GM12875 (cell line): Measurements from ENCODE around the gene GLB1L2.

Source experiments
- H3K4me3 ChIP-seq: one replicate; pipeline ENCODE4 v1.5.1; 2011; ENCODE audit warnings: low read depth, low read length, control low read depth
- TF ChIP-seq, protein P1 (sequence below): IDR thresholded peaks from 2 replicates; pipeline ENCODE4 v1.5.1; 2011; ENCODE audit warnings: low read depth, mild to moderate bottlenecking, control low read depth, inconsistent platforms, low read length, moderate library complexity, borderline replicate concordance; ENCODE audit not compliant: insufficient read depth

GLB1L2 gene

DNA sequence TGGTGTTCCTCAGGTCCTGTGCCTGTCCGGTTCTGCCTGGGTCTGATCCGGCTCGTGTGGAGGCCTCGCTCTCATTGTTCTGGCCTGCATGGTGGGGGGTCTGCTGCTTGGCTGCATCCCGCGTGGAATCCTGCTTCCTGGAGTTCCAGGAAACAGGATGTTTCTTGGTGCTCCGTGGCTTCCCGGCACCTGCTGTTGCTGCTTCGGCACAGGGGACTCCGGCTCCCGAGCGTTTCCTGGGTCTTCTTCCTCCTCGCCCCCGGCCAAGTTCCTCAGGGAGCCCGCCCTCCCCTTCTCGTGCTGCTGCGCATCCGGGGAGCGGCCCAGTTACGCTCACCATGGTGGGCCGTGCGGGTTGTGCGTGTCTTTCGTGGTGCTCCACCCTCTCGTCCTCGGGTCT lies 29.9 kb downstream of the GLB1L2 start:
- no peak overlapping the region for H3K4me3 ChIP-seq
- TF ChIP-seq, protein P1, sequence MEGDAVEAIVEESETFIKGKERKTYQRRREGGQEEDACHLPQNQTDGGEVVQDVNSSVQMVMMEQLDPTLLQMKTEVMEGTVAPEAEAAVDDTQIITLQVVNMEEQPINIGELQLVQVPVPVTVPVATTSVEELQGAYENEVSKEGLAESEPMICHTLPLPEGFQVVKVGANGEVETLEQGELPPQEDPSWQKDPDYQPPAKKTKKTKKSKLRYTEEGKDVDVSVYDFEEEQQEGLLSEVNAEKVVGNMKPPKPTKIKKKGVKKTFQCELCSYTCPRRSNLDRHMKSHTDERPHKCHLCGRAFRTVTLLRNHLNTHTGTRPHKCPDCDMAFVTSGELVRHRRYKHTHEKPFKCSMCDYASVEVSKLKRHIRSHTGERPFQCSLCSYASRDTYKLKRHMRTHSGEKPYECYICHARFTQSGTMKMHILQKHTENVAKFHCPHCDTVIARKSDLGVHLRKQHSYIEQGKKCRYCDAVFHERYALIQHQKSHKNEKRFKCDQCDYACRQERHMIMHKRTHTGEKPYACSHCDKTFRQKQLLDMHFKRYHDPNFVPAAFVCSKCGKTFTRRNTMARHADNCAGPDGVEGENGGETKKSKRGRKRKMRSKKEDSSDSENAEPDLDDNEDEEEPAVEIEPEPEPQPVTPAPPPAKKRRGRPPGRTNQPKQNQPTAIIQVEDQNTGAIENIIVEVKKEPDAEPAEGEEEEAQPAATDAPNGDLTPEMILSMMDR, result no peak

GRCh38 chr11:134362192-134362901 lies 30.6 kb downstream of the GLB1L2 start:
- no peak overlapping the region for H3K4me3 ChIP-seq
- TF ChIP-seq, protein P1, result no peak

- TF ChIP-seq, protein P1, result no peak
- no peak overlapping the region for H3K4me3 ChIP-seq
Measured at GRCh38 chr11:134363161-134363560, 31.4 kb downstream of the GLB1L2 start.

- no peak overlapping the region for H3K4me3 ChIP-seq
- TF ChIP-seq, protein P1, result no peak
Measured at GRCh38 chr11:134363592-134363991, 31.8 kb downstream of the GLB1L2 start.

GRCh38 chr11:134364261-134364660 lies 32.5 kb downstream of the GLB1L2 start:
- no peak overlapping the region for H3K4me3 ChIP-seq
- TF ChIP-seq, protein P1, result no peak

DNA sequence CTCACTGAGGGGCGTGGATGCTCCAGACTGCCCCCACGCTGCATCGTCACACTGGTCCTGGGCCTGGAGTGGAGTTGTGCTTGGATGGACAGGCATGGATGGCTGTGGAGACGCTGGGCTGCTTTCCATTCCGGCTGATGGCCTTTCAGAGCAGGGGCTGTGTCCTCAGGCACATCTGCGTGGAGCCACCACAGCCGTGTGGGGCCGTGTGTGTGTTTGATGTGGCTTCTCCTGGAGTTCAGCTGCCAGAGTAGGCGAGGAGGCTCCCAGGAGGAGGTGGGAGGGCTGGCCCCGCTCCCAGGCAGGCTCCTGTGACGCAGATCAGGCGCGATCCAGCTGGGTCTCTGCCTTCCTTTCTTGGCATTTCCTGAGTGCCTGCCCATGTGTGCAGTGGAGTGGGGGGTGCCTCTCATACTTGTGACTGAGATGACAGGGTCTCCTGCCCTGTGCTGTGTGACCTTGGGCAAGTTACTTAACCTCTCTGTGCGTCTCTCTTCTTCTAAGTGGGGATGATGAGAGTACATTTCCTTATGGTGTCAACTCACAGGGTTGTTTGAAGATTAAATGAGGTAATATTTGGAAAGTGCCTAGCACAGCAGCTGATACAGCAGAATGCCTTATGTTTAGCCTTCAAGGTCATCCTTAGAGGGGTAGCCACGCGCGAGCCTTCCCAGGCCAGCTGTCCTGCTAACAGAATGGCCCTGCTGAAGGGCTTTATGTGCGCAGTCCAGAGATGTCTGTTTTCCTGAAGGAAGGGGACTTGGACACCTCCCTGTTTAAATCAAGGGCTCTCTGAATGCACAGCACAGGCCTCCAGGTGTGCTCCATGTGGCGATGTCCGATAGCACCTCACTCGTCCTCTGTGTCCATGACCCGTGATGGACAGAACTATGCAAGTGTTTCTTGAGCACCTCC lies 33.5 kb downstream of the GLB1L2 start:
- no peak overlapping the region for H3K4me3 ChIP-seq
- TF ChIP-seq, protein P1, result no peak
